HG02852 (cell line): ENCODE measurements around the gene PTPRE.
A peak's percentile ranks its signal among the peaks of the same experiment; 100 is the strongest.

ENCODE experiments used
- ATAC-seq: cut with Tn5 transposase; IDR thresholded peaks from one replicate; pipeline ENCODE4 v1.9.1; 2021; ENCODE audit warnings: mild to moderate bottlenecking, moderate library complexity; ENCODE audit not compliant: unreplicated experiment

Gene PTPRE

GRCh38 chr10:128068398-128069285, 161.7 kb downstream of the PTPRE start:
- no peak for ATAC-seq

- ATAC-seq: peak; percentile 56
Observed at GRCh38 chr10:128069351-128070051, 162.6 kb downstream of the PTPRE start.

GRCh38 chr10:128070161-128070560, 163.3 kb downstream of the PTPRE start:
- no peak for ATAC-seq

GRCh38 chr10:128070721-128071416, 164.0 kb downstream of the PTPRE start:
- ATAC-seq: no peak

GRCh38 chr10:128071417-128071782, 164.5 kb downstream of the PTPRE start:
- no peak for ATAC-seq

- ATAC-seq: no peak
Observed at GRCh38 chr10:128072046-128072445, 165.1 kb downstream of the PTPRE start.

- ATAC-seq: no peak
Observed at GRCh38 chr10:128072941-128073645, 166.2 kb downstream of the PTPRE start.

- ATAC-seq: no peak
Observed at GRCh38 chr10:128073890-128074289, 167.0 kb downstream of the PTPRE start.

GRCh38 chr10:128074589-128074988, 167.7 kb downstream of the PTPRE start:
- no peak for ATAC-seq

- ATAC-seq: no peak
Observed at GRCh38 chr10:128077155-128077875, 170.4 kb downstream of the PTPRE start.

- ATAC-seq: peak; percentile 56
Observed at GRCh38 chr10:128078136-128078969, 171.4 kb downstream of the PTPRE start.

GRCh38 chr10:128080231-128080630, 173.3 kb downstream of the PTPRE start:
- no peak for ATAC-seq

GRCh38 chr10:128080641-128081040, 173.7 kb downstream of the PTPRE start:
- ATAC-seq: no peak

- ATAC-seq: no peak
Observed at GRCh38 chr10:128081222-128081621, 174.3 kb downstream of the PTPRE start.

- no peak for ATAC-seq
Observed at GRCh38 chr10:128081720-128082119, 174.8 kb downstream of the PTPRE start.

- no peak for ATAC-seq
Observed at GRCh38 chr10:128083191-128083895, 176.4 kb downstream of the PTPRE start.

GRCh38 chr10:128084364-128084763, 177.5 kb downstream of the PTPRE start:
- ATAC-seq: no peak

- no peak for ATAC-seq
Observed at GRCh38 chr10:128084991-128085390, 178.1 kb downstream of the PTPRE start.
